Measurements from ENCODE around the gene LLGL2.

DNA sequence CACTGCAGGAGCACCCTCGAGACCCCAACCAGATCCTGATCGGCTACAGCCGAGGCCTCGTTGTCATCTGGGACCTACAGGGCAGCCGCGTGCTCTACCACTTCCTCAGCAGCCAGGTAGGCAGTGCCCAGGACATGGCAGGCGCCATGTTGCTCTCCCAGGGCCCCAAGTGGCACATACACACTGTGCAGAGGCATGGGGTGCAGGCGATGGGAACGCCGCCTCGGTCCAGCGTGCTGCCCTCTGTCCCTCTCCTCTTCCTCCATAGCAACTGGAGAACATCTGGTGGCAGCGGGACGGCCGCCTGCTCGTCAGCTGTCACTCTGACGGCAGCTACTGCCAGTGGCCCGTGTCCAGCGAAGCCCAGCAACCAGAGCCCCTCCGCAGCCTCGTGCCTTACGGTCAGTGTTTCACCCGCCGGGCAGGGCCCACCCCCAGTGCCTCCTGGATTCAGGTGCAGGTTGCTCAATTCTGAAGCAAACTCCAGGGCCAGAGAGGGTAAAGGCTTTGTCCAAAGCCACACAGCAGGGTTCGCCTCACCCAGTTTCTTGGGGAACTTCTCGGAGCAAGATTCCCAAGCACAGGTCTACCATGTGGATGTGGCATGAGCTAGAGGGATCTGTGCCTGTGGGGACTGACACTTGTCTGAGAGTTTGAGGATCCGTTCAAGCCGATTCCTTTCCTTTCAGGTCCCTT lies 37.7 kb downstream of the LLGL2 start:
- TF ChIP-seq TAF1 (IDR thresholded peaks at IDR 0.05; ENCODE audit: borderline replicate concordance, insufficient read depth, low read length) (no peak), REST (IDR thresholded peaks at IDR 0.05; ENCODE audit: insufficient read depth in 1 of 2, low read depth in 2 of 2, low read length in 2 of 2) (no peak)

Measured in PFSK-1 (cell line).